HG03342 (cell line): Measurements from ENCODE around the gene NOL4L.
"Not testable (repeated sequence)": the region's sequence is repeated elsewhere in the genome, so short reads cannot be mapped to it uniquely, and the experiment has no call there.

ENCODE experiments used
- ATAC-seq: cut with Tn5 transposase; IDR thresholded peaks from one replicate; pipeline ENCODE4 v1.9.1; 2021; ENCODE audit warnings: mild to moderate bottlenecking, moderate library complexity; ENCODE audit not compliant: unreplicated experiment

Gene NOL4L

DNA sequence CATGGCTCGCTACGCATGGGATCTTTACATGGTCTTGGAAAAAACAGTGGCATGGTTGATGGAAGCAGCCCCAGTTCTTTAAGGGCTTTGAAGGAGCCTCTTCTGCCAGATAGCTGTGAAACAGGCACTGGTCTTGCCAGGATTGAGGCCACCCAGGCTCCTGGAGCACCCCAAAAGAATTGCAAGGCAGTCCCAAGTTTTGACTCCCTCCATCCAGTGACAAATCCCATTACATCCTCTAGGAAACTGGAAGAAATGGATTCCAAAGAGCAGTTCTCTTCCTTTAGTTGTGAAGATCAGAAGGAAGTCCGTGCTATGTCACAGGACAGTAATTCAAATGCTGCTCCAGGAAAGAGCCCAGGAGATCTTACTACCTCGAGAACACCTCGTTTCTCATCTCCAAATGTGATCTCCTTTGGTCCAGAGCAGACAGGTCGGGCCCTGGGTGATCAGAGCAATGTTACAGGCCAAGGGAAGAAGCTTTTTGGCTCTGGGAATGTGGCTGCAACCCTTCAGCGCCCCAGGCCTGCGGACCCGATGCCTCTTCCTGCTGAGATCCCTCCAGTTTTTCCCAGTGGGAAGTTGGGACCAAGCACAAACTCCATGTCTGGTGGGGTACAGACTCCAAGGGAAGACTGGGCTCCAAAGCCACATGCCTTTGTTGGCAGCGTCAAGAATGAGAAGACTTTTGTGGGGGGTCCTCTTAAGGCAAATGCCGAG lies 148.8 kb downstream of the NOL4L start:
- ATAC-seq: no peak

DNA sequence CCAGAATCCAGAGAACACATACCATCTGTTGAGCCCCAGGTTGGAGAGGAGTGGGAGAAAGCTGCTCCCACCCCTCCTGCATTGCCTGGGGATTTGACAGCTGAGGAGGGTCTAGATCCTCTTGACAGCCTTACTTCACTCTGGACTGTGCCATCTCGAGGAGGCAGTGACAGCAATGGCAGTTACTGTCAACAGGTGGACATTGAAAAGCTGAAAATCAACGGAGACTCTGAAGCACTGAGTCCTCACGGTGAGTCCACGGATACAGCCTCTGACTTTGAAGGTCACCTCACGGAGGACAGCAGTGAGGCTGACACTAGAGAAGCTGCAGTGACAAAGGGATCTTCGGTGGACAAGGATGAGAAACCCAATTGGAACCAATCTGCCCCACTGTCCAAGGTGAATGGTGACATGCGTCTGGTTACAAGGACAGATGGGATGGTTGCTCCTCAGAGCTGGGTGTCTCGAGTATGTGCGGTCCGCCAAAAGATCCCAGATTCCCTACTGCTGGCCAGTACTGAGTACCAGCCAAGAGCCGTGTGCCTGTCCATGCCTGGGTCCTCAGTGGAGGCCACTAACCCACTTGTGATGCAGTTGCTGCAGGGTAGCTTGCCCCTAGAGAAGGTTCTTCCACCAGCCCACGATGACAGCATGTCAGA lies 149.6 kb downstream of the NOL4L start:
- ATAC-seq: no peak

GRCh38 chr20:32434434-32434833 lies 150.7 kb downstream of the NOL4L start:
- no peak for ATAC-seq

DNA sequence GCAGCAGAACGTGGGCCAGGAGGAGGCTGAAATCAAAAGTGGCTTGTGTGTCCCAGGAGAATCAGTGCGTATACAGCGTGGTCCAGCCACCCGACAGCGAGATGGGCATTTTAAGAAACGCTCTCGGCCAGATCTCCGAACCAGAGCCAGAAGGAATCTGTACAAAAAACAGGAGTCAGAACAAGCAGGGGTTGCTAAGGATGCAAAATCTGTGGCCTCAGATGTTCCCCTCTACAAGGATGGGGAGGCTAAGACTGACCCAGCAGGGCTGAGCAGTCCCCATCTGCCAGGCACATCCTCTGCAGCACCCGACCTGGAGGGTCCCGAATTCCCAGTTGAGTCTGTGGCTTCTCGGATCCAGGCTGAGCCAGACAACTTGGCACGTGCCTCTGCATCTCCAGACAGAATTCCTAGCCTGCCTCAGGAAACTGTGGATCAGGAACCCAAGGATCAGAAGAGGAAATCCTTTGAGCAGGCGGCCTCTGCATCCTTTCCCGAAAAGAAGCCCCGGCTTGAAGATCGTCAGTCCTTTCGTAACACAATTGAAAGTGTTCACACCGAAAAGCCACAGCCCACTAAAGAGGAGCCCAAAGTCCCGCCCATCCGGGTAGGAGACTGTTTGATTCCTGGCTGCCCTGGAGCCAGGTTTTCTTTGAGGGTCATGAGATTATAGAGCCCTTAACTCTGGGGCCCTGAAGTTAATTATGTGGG lies 151.7 kb downstream of the NOL4L start:
- no peak for ATAC-seq

- ATAC-seq: no peak
Observed at GRCh38 chr20:32432277-32432676, 152.9 kb downstream of the NOL4L start.

- ATAC-seq: no peak
Observed at GRCh38 chr20:32431457-32431856, 153.7 kb downstream of the NOL4L start.

- no peak for ATAC-seq
Observed at GRCh38 chr20:32429745-32430360, 155.3 kb downstream of the NOL4L start.

GRCh38 chr20:32429343-32429742 lies 155.8 kb downstream of the NOL4L start:
- ATAC-seq: no peak

- no peak for ATAC-seq
Observed at GRCh38 chr20:32427996-32428395, 157.1 kb downstream of the NOL4L start.

GRCh38 chr20:32421290-32421689 lies 163.8 kb downstream of the NOL4L start:
- ATAC-seq: no peak

- ATAC-seq: no peak
Observed at GRCh38 chr20:32418376-32418775, 166.8 kb downstream of the NOL4L start.

DNA sequence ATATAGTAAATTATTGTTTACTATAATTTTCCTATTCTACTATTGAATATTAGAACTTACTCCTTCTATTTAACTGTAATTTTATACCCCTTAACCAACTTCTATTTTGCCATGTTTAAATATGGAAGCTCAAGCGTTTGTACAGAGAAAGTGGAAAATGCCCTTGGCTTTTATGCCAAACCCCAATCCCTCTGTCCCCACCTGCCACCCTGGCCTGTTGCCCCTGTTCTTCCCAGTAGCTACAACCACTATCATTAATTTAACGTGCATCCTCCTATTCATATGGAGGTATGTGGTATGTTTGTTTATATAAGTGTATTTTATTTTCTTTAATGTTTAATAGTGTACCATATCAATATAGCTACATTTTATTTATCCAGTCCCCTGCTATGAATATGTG lies 168.9 kb downstream of the NOL4L start:
- ATAC-seq: no peak

- ATAC-seq: no peak
Observed at GRCh38 chr20:32415494-32415893, 169.6 kb downstream of the NOL4L start.

GRCh38 chr20:32411955-32412706 lies 173.0 kb downstream of the NOL4L start:
- no peak for ATAC-seq

DNA sequence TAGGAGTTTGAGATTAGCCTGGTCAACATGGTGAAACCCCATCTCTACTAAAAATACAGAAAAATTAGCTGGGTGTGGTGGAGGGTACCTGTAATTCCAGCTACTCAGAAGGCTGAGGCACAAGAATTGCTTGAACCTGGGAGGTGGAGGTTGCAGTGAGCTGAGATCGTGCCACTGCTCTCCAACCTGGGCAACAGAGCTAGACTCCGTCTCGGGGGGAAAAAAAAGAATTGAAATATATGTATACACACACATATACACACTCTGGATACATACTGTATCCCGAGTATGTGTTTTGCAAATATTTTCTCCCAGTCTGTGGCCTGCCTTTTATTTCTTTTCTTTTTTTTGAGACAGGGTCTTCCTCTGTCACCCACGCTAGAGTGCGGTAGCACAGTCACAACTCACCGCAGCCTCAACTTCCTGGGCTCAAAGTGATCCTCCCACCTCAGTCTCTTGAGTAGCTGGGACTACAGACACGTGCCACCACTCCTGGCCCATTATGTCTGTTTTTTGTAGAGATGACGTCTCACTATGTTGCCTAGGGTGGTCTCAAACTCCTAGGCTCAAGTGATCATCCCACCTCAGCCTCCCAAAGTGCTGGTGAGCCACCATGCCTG lies 177.9 kb downstream of the NOL4L start:
- ATAC-seq: not testable (repeated sequence)

DNA sequence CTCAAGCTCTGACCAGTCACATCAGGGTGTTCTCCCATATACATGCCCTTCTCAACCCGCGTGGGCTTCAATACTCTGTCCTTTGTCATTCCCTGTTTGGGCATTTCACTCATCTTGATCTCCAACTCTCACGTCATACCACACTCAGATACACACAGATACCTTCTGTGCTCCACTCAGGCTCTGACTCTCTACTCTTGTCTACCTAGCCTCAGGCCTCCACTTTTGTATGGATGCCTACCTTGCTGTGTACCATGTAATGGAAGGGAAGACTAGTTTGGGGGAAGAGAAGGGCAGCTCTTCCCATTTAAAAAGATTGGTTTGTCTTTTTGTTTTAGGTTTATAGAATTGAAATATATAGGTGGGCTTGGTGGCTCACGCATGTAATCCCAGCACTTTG lies 178.4 kb downstream of the NOL4L start:
- ATAC-seq: no peak

DNA sequence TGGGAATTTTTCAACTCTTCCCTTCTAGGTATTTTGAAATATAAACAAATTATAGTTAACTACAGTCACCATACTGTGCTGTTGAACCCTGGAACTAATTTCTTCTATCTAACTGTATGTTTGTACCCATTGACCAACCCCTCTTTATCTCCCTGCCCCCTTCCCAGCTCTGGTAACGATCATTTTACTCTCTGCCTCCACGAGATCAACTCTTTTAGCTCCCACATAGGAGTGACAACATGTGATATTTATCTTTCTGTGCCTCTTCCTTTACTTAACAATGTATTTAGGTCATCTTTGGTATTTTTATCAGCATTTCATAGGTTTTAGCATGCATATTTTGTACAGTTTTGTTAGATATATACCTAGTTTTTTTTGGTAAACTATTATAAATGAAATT lies 181.1 kb downstream of the NOL4L start:
- no peak for ATAC-seq

DNA sequence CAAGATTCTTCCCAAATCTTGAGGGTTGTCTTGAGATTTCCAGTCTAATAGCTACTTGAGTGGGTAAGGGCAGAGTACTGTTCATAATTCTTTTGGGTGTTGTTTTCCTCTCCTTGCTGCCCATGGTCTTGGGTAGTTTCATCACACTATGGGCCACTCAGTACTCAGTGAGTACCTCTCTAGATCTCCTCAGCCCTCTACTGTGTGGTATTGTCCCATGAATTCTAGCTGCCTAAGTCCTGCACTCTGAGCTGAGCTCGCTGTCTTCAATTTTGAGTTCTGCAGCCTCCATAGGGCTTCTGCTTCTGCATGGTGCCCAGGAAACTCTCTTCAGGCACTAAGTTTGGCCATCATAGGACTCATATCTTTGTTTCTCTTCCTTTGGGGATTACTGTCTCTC lies 184.7 kb downstream of the NOL4L start:
- no peak for ATAC-seq

DNA sequence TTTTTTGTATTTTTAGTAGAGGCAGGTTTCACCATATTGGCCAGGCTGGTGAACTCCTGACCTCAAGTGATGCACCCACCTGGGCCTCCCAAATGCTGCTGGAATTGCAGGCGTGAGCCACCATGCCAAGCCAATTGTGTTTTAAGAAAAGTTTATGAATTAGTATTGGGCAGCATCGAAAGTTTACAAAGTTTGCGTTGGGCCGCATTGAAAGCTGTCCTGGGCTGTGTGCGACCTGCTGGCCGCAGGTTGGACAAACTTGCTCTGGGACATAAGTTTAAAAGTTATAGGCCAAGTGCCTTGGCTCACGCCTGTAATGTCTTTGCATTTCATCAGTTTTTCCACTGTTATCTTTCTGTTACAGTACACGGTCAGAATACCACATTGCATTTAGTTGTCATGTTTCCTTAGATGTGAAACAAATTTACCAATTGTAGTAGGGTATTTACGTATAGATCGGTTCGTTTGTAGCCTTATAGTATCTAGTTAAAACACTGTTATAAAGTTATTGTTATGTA lies 187.5 kb downstream of the NOL4L start:
- no peak for ATAC-seq

- no peak for ATAC-seq
Observed at GRCh38 chr20:32396646-32397160, 188.4 kb downstream of the NOL4L start.
